Activated T-helper 2 cell treated with anti-CD3 and anti-CD28 coated beads, Interferon-gamma antibody, Interleukin-2, Interleukin-4, amounts not matched to agents 10 μg/mL and 5 μg/mL and 100 μg/mL, durations not matched to agents 14 hours and 24 hours and 36 hours (primary cell): ENCODE measurements around the gene VWA3A. TPM values are rescaled to one million over a fixed set of nuclear protein-coding genes. Genes with fewer than 3 reads are reported as not detected.
"Not testable (repeated sequence)": the region's sequence is repeated elsewhere in the genome, so short reads cannot be mapped to it uniquely, and the experiment has no call there.

ENCODE experiments used
- DNase-seq: peaks from one replicate; pipeline ENCODE4 v3.0.0; 2021; ENCODE audit warnings: low spot score
- H3K27ac Mint-ChIP-seq: one replicate; pipeline ENCODE4 v1.8.0; 2021; ENCODE audit warnings: mixed read lengths
- H3K27me3 Mint-ChIP-seq: one replicate; pipeline ENCODE4 v1.8.0; 2021; ENCODE audit warnings: low read depth, mixed read lengths
- H3K36me3 Mint-ChIP-seq: one replicate; pipeline ENCODE4 v1.8.0; 2021; ENCODE audit warnings: low read depth, mixed read lengths
- H3K4me1 Mint-ChIP-seq: one replicate; pipeline ENCODE4 v1.8.0; 2021; ENCODE audit warnings: low read depth, mixed read lengths
- H3K4me3 Mint-ChIP-seq: one replicate; pipeline ENCODE4 v1.8.0; 2021; ENCODE audit warnings: low read depth, mild to moderate bottlenecking, moderate library complexity, mixed read lengths
- H3K9me3 Mint-ChIP-seq: one replicate; pipeline ENCODE4 v1.8.0; 2021; ENCODE audit warnings: mixed read lengths
- intact Hi-C: fragments of 100-400 bp; cut with micrococcal nuclease; formaldehyde crosslinking; loops from one replicate; pipeline ENCODE4 v1.15.1; 2023
- total RNA-seq: library from RNA; stranded (reverse); gene quantifications from 2 replicates; pipeline ENCODE4 v1.2.3, GENCODE V29; 2022

The VWA3A gene
- total RNA-seq, 1 donor from 2014 or later, result 0.07 TPM

GRCh38 chr16:22151246-22151998 lies 59.1 kb downstream of the VWA3A start:
- H3K4me3 Mint-ChIP-seq, result no peak overlapping the region
- no peaks in the 10 kb centered on the region for H3K36me3 Mint-ChIP-seq
- no peaks in the 10 kb centered on the region for H3K27me3 Mint-ChIP-seq
- H3K4me1 Mint-ChIP-seq, result no peaks in the 10 kb centered on the region
- DNase-seq, result no peak
- intact Hi-C loops, result no loop called here
- no peak overlapping the region for H3K27ac Mint-ChIP-seq
- no peaks in the 10 kb centered on the region for H3K9me3 Mint-ChIP-seq

DNA sequence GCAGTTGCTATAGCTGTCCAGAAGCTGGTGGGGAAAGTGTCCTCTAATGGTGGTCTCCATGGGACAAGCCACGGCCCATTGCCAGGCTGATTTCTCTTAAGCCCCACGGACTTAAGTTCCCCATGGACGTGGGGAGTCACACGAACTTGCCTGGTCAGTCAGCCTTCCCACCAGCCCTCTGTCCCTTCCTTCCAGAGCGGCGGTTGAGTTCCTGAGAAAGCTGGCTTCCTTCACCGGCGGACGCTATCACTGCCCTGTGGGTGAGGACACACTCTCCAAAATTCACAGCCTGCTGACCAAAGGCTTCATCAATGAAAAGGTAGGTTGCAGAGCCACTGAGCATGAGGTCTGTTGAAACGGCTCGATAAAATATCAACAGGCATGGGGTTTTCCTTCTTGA lies 60.0 kb downstream of the VWA3A start:
- intact Hi-C loops, result no loop called here
- no peaks in the 10 kb centered on the region for H3K4me1 Mint-ChIP-seq
- no peak for DNase-seq
- no peaks in the 10 kb centered on the region for H3K36me3 Mint-ChIP-seq
- no peak overlapping the region for H3K27ac Mint-ChIP-seq
- H3K4me3 Mint-ChIP-seq, result no peak overlapping the region
- no peaks in the 10 kb centered on the region for H3K9me3 Mint-ChIP-seq
- H3K27me3 Mint-ChIP-seq, result no peaks in the 10 kb centered on the region

DNA sequence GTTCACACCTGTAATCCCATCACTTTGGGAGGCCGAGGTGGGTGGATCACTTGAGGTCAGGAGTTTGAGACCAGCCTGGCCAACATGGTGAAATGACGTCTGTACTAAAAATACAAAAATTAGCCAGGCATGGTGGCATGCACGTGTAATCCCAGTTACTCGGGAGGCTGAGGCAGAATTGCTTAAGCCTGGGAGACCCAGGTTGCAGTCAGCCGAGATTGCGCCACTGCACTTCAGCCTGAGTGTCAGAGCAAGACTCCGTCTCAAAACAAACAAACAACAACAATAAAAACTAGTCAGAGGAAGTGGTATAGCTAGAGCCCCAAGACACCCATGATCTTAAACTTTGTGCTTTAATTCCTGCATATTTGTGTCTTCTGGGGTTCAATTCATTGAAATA lies 60.7 kb downstream of the VWA3A start:
- H3K4me3 Mint-ChIP-seq, H3K9me3 Mint-ChIP-seq, H3K27ac Mint-ChIP-seq, H3K27me3 Mint-ChIP-seq, H3K36me3 Mint-ChIP-seq, DNase-seq, intact Hi-C loops, H3K4me1 Mint-ChIP-seq: not testable (repeated sequence)

GRCh38 chr16:22161401-22161800 lies 69.1 kb downstream of the VWA3A start:
- no peak overlapping the region for H3K27ac Mint-ChIP-seq
- no peaks in the 10 kb centered on the region for H3K9me3 Mint-ChIP-seq
- no peak overlapping the region for H3K4me3 Mint-ChIP-seq
- no peaks in the 10 kb centered on the region for H3K36me3 Mint-ChIP-seq
- no peak for DNase-seq
- intact Hi-C loops, result no loop called here
- H3K27me3 Mint-ChIP-seq, result peaks cover 20% of the 10 kb centered on the region
- H3K4me1 Mint-ChIP-seq, result no peaks in the 10 kb centered on the region

DNA sequence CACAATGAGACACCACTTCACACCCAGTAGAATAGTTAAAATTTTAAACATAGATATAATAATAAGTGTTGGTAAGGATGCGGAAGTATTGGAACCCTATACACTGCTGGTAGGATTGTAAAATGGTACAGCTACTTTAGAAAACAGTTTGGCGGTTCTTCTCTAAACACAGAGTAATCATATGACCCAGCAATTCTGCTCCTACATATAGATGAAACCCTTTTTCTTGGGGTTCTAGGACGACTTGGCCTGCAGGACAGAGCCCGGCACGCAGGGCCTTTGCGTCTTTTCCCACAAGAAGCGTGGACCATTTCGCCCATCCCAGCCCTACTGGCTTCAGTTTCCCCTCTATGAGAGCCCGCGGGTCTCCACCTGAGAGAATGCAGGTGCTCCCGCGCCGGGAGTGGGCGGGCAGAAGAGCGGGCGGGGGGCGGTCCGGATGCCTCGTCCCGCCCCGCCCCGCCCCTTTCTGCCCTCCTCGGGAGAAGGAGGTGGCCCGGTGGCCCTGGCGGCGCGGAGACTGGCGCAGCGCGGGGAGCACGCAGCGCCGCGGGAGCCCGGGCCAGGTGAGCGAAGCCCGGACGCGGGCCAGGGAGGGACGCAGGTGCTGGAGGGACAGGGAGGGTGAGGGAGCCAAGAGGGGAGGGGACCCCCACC lies 69.8 kb downstream of the VWA3A start, which contains the start of gene SDR42E2:
TSS of gene SDR42E2 (plus strand) at position 508 of the 657 bp plus-strand sequence. CDS start 3,077 bp downstream, outside the sequence.
- H3K9me3 Mint-ChIP-seq, result no peaks in the 10 kb centered on the region
- DNase-seq, result no peak
- no peak within 1 kb of the TSS for H3K4me3 Mint-ChIP-seq
- peaks cover 20% of the 10 kb centered on the region for H3K27me3 Mint-ChIP-seq
- intact Hi-C loops, result no loop called here
- no peaks in the 10 kb centered on the region for H3K36me3 Mint-ChIP-seq
- no peak within 1 kb of the TSS for H3K27ac Mint-ChIP-seq
- no peaks in the 10 kb centered on the region for H3K4me1 Mint-ChIP-seq

DNA sequence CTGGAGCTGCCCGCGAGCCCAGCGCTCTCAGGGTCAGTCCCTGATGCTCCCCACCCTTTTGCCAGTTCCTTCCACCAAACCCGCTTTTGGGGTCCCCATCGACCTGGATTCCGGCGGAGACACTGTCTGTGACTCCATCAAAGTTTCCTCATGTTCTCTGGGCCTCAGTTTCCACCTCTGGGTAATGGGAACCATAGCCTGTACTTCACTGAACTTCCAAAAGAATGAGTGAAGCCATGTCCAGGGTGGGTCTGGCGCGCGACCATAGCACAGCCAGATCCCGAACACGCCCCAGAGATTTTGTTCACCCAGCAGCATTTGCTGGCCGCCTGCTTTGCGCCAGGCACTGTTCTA lies 70.3 kb downstream of the VWA3A start:
- no peak overlapping the region for H3K27ac Mint-ChIP-seq
- no peaks in the 10 kb centered on the region for H3K4me1 Mint-ChIP-seq
- H3K9me3 Mint-ChIP-seq, result no peaks in the 10 kb centered on the region
- intact Hi-C loops, result no loop called here
- H3K36me3 Mint-ChIP-seq, result no peaks in the 10 kb centered on the region
- DNase-seq, result no peak
- no peak overlapping the region for H3K4me3 Mint-ChIP-seq
- peaks cover 20% of the 10 kb centered on the region for H3K27me3 Mint-ChIP-seq

GRCh38 chr16:22163806-22164205 lies 71.5 kb downstream of the VWA3A start:
- Mint-ChIP-seq H3K27ac (no peak overlapping the region), H3K4me1 (no peaks in the 10 kb centered on the region), H3K36me3 (no peaks in the 10 kb centered on the region), H3K4me3 (no peak overlapping the region), H3K9me3 (no peaks in the 10 kb centered on the region), H3K27me3 (peaks cover 20% of the 10 kb centered on the region)
- no peak for DNase-seq
- intact Hi-C loops, result no loop called here

- H3K27ac Mint-ChIP-seq, result no peak overlapping the region
- DNase-seq, result no peak
- no peaks in the 10 kb centered on the region for H3K9me3 Mint-ChIP-seq
- intact Hi-C loops, result no loop called here
- H3K4me3 Mint-ChIP-seq, result no peak overlapping the region
- peaks cover 20% of the 10 kb centered on the region for H3K27me3 Mint-ChIP-seq
- H3K36me3 Mint-ChIP-seq, result no peaks in the 10 kb centered on the region
- no peaks in the 10 kb centered on the region for H3K4me1 Mint-ChIP-seq
These were observed 72.1 kb downstream of the VWA3A start for GRCh38 chr16:22164482-22164881.

DNA sequence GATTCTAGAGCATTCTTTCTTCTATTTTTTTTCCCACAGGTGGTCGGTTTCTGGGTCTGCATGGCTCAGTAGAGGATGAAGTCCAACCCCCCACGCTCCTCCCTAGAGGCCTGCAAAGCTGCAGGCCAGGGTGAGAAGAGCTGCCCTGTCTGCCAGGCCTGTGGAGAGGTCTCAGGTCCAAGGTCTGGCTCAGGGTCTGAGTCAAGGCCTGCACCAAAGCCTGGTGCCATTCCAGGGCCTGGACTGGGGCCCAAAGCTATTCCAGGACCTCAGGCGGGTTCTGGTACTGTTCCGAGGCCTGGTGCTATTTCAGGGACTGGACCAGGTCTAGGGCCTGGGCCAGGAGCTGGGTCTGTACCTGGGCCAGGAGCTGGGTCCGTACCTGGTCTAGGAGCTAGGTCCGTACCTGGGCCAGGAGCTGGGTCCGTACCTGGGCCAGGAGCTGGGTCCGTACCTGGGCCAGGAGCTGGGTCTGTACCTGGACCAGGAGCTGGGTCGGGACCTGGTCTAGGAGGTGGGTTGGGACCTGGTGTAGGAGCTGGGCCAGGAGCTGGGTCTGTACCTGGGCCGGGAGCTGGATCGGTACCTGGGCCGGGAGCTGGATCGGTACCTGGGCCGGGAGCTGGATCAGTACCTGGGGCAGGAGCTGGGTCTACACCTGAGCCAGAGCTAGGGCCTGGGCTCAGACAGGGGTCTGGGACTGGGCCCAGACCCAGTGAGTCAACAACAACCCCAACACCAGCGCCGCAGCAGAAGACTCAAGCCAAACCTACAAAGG lies 73.4 kb downstream of the VWA3A start:
- no peaks in the 10 kb centered on the region for H3K36me3 Mint-ChIP-seq
- intact Hi-C loops, result no loop called here
- no peaks in the 10 kb centered on the region for H3K4me1 Mint-ChIP-seq
- H3K27me3 Mint-ChIP-seq, result peaks cover 10% of the 10 kb centered on the region
- no peak for DNase-seq
- no peaks in the 10 kb centered on the region for H3K9me3 Mint-ChIP-seq
- no peak overlapping the region for H3K4me3 Mint-ChIP-seq
- no peak overlapping the region for H3K27ac Mint-ChIP-seq

- no peaks in the 10 kb centered on the region for H3K27me3 Mint-ChIP-seq
- no peaks in the 10 kb centered on the region for H3K4me1 Mint-ChIP-seq
- H3K27ac Mint-ChIP-seq, result no peak overlapping the region
These were observed 79.6 kb downstream of the VWA3A start for GRCh38 chr16:22171953-22172352.

DNA sequence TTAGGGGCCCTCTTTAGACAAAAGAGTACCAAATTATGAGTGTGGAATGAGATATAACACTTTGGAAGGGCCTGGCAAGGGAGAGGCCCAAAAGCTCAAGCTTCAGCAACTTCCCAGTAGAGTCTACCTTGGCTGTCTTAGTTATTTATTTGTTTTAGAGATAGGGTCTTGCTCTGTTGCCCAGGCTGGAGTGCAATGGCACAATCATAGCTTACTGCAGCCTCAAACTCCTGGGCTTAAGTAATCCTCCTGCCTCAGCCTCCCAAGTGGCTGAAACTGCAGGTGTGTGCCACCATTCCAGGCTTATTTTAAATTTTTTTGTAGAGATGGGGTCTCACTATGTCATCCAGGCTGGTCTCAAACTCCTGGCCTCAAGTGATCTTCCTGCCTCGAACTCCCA lies 80.3 kb downstream of the VWA3A start:
- H3K9me3 Mint-ChIP-seq, H3K4me1 Mint-ChIP-seq, DNase-seq, H3K4me3 Mint-ChIP-seq, H3K36me3 Mint-ChIP-seq, H3K27me3 Mint-ChIP-seq, H3K27ac Mint-ChIP-seq, intact Hi-C loops: not testable (repeated sequence)

More at GRCh38 chr16:22171953-22172352, 79.6 kb downstream of the VWA3A start:
- Mint-ChIP-seq H3K4me3 (no peak overlapping the region), H3K9me3 (no peaks in the 10 kb centered on the region), H3K36me3 (no peaks in the 10 kb centered on the region)
- DNase-seq, result no peak
- intact Hi-C loops, result no loop called here

DNA sequence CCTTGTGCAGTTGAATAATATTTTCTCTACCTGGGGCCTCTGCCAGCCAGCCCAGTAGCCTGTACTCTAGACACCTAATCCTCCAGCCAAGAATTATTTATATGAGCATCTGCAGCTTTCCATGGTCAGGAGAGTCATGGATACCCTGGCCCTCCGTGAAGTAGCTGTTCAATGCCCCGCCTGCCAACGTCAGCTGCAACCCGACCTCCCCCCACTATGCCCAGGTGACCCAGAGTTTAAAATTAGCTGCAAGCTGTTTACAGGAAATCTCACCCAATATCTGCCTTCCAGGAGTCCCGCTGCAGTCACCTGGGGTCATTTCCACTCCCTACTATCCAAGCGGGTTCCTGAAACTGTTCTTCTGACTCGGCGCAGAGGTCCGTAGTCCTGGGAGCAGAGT lies 82.3 kb downstream of the VWA3A start:
- no peaks in the 10 kb centered on the region for H3K27me3 Mint-ChIP-seq
- no peaks in the 10 kb centered on the region for H3K9me3 Mint-ChIP-seq
- no peak overlapping the region for H3K4me3 Mint-ChIP-seq
- no peaks in the 10 kb centered on the region for H3K36me3 Mint-ChIP-seq
- no peaks in the 10 kb centered on the region for H3K4me1 Mint-ChIP-seq
- intact Hi-C loops, result no loop called here
- no peak for DNase-seq
- no peak overlapping the region for H3K27ac Mint-ChIP-seq
